ENCODE results near the gene RTRAF. TPM values are rescaled to one million over a fixed set of nuclear protein-coding genes. Genes with fewer than 3 reads are reported as not detected.

The RTRAF gene
- total and polyA plus RNA-seq, 9 donors: 47.4 to 223 (median 157) TPM

GRCh38 chr14:52005625-52006024, 16.3 kb downstream of the RTRAF start:
- Histone ChIP-seq H3K27ac (no peak overlapping the region), H3K9me3 (no peaks in the 10 kb centered on the region), H3K4me1 (ENCODE audit: insufficient read depth) (peaks cover 4% of the 10 kb centered on the region), H3K36me3 (no peaks in the 10 kb centered on the region), H3K4me3 (no peak overlapping the region), H3K27me3 (no peaks in the 10 kb centered on the region)
- intact Hi-C loops (cut with DNase I): no loop called here
- 63 to 85% (median 63%) methylated on average over 2 of the region's 2 CpGs for WGBS, 3 donors
- no peak for DNase-seq
- TF ChIP-seq EP300 (IDR thresholded peaks at IDR 0.05): no peak
- TF ChIP-seq POLR2A (IDR thresholded peaks at IDR 0.05): no peak
- TF ChIP-seq CTCF (IDR thresholded peaks at IDR 0.05): no peak

GRCh38 chr14:52006361-52006760, 17.0 kb downstream of the RTRAF start:
- Histone ChIP-seq H3K27me3 (no peaks in the 10 kb centered on the region), H3K9me3 (no peaks in the 10 kb centered on the region), H3K36me3 (no peaks in the 10 kb centered on the region), H3K4me3 (no peak overlapping the region), H3K27ac (no peak overlapping the region), H3K4me1 (ENCODE audit: insufficient read depth) (peaks cover 4% of the 10 kb centered on the region)
- no peak for TF ChIP-seq CTCF (IDR thresholded peaks at IDR 0.05)
- TF ChIP-seq POLR2A (IDR thresholded peaks at IDR 0.05): no peak
- no peak for TF ChIP-seq EP300 (IDR thresholded peaks at IDR 0.05)
- DNase-seq: no peak
- intact Hi-C loops (cut with DNase I): no loop called here
- 90 to 92% (median 90%) methylated on average over 3 of the region's 3 CpGs for WGBS, 3 donors

GRCh38 chr14:52007211-52007610, 17.9 kb downstream of the RTRAF start:
- Histone ChIP-seq H3K27ac (no peak overlapping the region), H3K4me1 (ENCODE audit: insufficient read depth) (peaks cover 7% of the 10 kb centered on the region), H3K9me3 (no peaks in the 10 kb centered on the region), H3K27me3 (no peaks in the 10 kb centered on the region), H3K36me3 (no peaks in the 10 kb centered on the region), H3K4me3 (no peak overlapping the region)
- intact Hi-C loops (cut with DNase I): no loop called here
- TF ChIP-seq EP300 (IDR thresholded peaks at IDR 0.05): no peak
- TF ChIP-seq POLR2A (IDR thresholded peaks at IDR 0.05): no peak
- TF ChIP-seq CTCF (IDR thresholded peaks at IDR 0.05): no peak
- no peak for DNase-seq
- 39 to 81% (median 51%) methylated on average over 1 of the region's 1 CpG for WGBS, 3 donors

GRCh38 chr14:52007637-52008036, 18.3 kb downstream of the RTRAF start:
- H3K36me3 ChIP-seq: no peaks in the 10 kb centered on the region

More at GRCh38 chr14:52007637-52008036, 18.3 kb downstream of the RTRAF start:
- WGBS, 3 donors: 79 to 93% (median 90%) methylated on average over 1 of the region's 1 CpG
- DNase-seq: no peak
- Histone ChIP-seq H3K9me3 (no peaks in the 10 kb centered on the region), H3K27ac (no peak overlapping the region), H3K27me3 (no peaks in the 10 kb centered on the region), H3K4me1 (ENCODE audit: insufficient read depth) (peaks cover 10% of the 10 kb centered on the region), H3K4me3 (no peak overlapping the region)
- intact Hi-C loops (cut with DNase I): no loop called here
- no peak for TF ChIP-seq CTCF (IDR thresholded peaks at IDR 0.05)
- no peak for TF ChIP-seq EP300 (IDR thresholded peaks at IDR 0.05)
- no peak for TF ChIP-seq POLR2A (IDR thresholded peaks at IDR 0.05)

Data from ovary (tissue), 9 donors.